Measurements from ENCODE around the gene TBC1D4.

The TBC1D4 gene

DNA sequence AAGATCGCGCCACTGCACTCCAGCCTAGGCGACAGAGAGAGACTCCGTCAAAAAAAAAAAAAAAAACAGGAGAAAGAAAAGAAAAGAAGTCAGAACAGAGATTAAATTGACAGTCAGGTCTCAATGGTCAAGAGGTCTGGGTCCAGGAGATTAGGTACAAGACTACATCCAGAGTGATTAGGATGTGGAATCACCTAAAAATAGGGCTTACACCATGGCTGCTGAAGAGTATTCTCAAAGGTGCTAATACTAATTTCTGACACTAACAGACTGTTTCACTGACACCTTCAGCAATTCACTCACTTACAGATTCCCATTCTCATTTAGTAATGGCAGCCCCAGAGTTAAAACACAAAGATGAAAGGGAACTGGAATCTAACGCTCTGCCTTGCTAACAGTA is 91.7 kb downstream of the TBC1D4 start:
- DNase-seq (ENCODE audit: low spot score) = no peak

DNA sequence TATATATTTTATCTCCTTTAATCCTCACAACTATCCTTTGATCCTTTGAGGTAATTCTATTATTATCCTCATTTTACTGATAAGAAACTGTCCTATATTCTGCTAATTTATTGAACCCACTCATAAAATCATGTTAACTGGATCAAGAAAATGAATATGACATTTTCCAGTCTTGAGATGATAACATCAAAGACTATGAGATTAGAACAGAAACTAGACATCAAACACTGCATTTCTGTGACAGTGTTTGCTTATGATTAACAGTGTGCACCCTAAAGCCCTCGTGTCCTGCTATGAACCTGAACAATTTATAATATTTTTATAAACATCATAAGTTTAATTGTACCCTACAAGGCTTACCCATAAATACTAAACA is 96.3 kb downstream of the TBC1D4 start:
- DNase-seq (ENCODE audit: low spot score) = no peak

DNA sequence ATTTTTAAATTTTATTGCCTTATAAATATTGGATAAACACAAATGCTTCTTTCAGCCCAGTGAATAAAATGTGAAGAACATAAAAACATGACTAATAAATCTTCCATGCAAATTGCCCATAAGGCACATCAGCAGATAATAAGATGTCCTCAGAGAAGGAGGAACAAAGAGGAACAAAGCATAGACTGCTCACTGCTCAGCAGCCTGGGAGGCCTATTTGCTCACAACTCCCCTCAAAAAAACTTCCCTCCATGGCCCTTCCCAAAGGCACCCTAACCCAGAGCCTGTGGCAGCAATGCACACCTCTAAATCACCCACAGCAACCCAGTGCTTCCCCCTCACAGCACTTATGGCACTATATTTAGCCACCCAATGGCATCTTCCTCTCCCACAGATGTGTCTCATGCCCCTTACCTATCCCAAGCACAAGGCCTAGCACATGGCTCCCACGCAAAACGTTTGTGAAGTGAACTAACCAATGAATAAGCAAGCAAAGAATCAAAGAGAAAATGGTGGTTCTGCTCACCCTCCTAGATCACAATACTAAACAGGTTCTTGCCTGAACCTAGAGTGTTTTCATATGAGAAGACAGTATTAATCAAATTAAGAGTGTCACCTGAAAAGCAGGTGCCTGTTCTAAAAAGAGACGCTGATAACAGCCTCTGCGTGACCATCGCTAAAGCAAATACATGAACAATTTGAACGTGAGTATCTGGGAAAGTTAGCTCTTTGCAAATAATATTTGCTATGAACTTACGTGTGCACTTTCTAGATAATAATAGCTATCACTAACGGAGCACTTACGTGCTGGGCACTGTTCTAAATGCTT is 96.9 kb downstream of the TBC1D4 start:
- DNase-seq (ENCODE audit: low spot score) = no peak

DNA sequence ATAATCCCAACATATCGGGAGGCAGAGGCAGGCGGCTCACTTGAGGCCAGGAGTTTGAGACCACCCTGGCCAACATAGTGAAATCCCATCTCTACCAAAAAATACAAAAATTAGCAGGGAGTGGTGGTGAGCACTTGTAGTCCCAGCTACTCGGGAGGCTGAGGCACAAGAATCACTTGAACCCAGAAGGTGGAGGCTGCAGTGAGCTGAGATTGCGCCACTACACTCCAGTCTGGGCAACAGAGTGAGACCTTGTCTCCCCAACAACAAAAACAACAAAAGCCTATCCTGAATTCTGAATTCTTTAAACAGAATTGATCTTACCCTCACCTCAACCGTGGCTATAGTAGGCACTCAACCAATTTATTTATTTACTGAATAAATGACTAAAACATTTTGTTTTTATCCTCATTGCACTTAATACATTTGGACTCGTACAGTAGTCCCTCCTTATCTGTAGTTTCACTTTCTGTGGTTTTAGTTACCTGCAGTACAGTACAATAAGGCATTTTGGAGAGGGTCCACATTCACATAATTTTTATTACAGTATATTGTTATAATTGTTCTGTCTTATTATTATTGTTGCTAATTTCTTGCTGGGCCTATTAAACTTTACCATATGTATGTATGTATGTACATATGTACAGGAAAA is 98.8 kb downstream of the TBC1D4 start:
- DNase-seq (ENCODE audit: low spot score) = no peak

DNA sequence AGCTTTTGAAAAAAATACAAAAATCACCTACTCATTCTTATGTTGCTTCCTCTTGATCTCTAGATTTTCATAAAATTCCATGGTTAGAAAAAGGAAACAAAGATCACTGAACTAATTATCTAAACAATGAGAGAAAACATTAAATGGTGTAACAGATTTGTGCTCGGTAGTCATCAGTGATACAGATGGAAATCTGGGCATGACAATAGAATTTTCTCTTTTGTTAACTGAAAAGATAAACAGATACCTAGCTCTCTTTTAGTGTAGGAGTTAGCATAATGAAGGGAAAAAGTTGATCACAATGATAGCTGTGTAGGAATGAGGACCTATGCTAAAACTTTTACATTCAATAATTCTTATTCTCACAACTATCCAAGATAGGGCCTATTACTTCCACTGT is 103.7 kb downstream of the TBC1D4 start:
- no peak for DNase-seq (ENCODE audit: low spot score)

DNA sequence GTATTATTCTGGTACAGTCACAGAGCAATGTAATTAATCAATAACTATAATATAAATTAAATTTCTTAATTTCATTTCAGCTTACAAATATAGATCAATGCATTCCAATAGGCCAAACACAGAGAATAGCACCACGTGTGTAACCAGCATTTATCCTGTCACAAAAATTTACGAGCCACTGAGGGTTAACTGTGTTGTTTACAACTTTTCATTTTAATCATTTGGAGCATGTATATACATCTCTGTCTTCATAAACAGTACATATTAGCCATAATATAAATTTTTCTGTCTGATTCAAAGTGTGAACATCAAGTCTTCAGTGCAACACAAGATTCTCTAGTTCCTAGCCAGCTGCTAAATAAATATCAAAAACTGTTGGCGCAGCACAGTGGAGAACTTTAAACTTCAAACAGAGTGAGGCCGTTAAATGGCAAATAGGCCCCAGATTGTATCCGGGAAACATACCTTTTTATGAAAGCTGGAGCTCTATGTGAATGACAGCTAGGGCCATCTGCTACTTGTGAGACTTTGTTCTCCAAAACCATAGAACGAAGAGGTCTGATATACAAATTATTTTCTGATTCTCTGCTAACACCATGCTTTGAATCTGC is 105.1 kb downstream of the TBC1D4 start:
- DNase-seq (ENCODE audit: low spot score) = no peak

DNA sequence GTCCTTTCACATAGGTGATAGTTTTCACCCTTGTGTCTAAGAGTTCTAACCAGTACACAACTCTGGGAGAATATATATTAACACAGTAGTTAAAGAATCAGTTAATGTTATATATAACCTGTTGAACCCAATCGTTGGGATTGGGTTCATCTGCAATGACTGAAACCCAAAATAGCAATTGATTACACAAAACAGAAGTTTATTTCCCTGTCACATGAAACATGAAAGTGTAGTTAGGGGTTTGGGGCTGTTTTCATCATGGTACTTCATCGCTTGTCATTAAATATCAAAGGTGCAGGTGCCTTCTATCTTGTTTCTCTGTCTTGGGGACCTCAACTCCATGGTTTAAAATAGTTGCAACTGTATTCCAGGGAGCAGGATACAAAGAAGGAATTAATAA is 106.6 kb downstream of the TBC1D4 start:
- DNase-seq (ENCODE audit: low spot score) = no peak

DNA sequence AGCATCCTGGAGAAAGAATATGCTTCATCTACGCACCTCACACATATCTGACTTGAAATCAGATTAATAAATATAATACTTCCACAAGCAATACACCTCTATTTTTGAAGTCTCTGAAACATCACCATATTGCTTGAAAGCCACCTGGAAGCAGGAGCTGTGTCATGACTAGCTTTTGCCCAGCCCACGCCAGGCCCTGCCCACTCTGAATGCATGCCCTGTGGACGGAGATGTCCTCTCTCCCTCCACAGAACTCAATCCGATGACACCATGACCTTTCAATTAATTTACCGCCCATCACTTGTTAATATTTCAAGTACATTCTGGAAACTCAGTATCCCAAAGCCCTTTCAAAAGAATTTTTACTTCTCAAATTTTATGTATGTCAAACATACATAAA is 108.0 kb downstream of the TBC1D4 start:
- no peak for DNase-seq (ENCODE audit: low spot score)

DNA sequence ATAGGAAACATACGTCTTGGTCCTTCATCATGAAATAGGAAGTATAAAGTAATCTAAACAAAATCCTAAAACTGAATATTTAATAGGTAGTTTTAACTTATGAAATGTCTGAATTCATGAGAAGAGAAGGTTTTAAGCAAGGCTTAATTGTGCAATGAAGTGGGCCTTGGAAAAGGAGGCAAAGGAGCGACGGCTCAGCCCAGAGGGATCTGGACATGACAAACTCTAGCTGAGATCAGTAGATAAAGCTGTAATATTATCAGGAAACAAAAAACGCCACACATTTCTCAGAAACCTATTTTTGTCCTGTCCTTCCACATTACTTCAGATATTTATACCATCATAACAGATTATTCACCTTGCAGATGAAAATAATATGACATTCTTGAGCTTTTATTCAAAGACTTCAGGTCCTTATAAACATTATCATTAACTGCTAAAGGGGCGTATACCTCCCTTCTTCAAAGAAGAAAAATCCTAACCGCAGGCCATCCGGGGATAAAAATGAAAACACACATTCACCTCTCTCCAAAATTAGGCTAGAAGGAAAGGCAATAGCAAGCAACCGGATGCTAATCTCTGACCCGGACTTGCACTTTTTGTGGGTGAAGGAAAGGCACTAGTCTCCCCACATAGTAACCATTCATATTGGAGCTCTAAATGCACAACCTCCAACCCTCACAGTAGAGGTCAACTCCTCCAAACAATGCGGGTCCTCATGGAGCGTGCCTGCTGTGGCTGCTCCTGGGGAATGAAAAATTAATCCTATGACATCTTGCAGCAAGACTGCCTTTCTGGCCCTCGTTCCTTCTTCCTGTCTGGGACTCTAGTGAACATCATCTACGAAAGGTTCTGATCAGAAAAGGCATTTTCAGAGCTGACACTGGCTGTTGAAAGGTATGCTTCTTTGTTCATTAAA is 108.8 kb downstream of the TBC1D4 start:
- DNase-seq (ENCODE audit: low spot score) = no peak

DNA sequence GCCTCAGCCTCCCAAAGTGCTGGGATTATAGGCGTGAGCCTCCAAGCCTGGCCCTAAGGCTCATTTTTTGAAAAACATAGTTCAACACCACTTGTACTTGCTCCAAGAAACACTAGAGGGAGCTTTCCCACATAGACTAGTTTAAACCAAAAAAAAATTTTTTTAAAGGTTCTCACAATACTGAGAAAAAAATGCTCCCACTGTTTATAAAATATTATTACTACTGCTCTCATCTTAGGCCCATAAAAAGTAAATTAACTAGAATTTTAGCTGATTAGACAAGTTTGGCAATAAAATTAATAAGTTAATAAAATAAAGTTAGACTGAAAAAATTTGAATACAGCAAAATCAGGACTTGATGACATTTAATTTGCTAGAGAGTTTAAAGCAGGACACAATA is 109.5 kb downstream of the TBC1D4 start:
- DNase-seq (ENCODE audit: low spot score) = peak; percentile 16

DNA sequence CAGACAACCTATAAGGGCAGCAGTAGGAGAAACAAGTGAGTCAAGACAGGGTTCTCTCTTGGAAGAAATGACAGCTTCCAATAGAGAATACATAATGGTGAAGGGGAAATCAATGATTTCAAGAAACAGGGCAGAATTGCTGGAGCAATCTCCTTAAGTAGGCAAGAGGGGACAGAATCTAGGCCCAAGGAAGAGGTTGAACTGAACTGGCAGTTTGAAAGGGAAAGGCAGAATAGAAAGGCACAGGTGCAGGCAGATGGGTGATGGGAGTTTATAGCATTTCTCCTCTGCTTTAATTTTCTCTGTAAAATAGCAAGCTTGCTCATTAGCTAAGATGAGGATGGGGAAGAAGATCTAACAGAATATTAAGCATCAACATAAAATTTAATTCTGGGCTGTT is 110.8 kb downstream of the TBC1D4 start:
- no peak for DNase-seq (ENCODE audit: low spot score)

DNA sequence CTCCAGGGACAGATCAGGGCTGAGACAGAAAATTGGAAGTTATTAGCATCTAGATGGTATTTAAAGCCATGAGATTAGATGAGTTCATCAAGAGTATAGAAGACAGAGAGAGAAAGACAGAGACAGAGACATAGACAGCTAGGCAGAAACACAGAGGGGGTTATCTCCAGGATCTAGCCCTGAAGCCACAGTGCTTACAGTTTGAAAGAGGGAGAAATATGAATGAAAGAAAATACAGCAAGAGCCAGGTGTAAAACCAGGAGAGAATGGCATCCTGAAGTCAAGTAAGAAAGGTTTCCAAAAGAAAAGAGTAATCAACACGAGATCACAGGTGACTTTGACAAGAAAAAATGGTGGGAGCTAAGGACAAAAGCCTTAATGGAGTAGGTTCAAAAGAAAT is 111.2 kb downstream of the TBC1D4 start:
- DNase-seq (ENCODE audit: low spot score) = no peak

DNA sequence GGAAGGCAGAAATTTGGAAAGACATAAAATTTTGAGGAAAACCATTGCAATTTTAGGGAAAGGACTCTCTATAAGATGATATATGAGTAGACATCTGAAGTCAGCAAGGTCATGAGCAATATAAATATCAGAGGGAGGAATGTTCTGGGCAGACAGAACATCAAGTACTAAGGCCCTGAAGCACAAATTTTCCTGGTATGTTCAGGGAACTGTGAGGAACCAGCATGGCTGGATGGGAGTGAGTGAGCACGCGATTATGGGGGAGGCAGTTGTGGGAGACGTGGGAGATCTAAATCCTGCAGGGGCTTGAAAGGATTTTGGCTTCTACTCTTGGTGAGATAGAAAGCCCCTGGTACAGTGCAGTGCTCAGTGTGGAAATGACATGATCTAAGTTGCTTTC is 112.0 kb downstream of the TBC1D4 start:
- no peak for DNase-seq (ENCODE audit: low spot score)

DNA sequence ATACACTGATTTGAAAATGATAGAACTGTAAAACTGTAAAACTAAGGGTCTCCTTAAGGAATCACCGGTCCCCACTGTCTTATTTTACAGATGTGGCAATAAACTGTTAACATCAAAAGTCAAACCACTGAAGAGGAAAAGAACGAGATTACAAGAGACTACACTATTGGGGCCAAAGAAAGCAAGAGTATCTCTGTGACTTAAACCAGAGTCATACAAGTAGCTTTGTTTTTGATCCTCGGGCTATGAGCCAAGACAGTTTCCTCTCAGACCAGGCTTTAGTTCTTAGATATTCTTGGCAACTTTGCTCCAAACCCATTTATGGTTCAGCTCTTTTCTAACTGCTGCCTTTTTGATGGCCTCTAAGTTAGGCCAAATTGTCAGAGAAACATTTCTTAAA is 113.8 kb downstream of the TBC1D4 start:
- no peak for DNase-seq (ENCODE audit: low spot score)

DNA sequence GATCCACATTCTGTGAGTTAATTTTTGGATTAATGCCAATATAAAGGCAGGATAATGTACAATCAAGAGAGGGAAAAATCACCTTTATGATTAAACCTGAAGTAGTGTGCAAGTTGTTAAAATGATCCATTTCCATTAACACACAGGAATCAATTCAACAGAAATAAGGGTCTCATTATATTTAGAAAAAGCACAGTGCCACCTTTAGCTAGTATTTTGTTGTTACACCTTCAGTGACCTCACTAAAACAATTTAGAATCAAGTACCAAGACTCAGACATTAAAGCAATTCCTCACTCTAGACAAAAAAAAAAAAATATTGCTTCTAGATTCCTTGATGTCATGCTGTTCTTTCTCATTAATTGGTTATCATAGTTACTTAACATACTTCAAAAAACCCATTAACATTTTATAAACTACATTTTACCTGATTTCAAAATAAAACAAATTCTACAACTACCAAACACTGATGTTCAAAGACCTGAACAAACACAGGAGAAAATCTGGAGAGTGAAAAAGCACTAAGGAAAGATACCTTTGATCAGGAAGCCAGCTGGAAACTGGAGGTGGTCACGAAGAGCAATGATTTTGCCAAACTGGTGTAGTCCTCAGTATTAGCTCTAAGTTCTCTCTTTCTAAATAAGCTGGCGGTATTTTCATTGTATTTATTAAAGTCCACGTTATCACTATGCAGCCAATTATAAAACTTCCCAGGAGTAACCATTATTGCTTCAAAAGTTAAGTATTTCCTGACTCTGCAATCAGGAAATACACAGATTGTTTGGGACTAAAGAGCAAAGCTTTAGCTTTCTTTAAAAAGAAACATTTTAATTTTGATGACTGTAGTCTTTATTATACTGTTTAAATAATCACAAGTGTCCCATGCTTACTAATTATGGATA is 115.3 kb downstream of the TBC1D4 start:
- DNase-seq (ENCODE audit: low spot score) = no peak

DNA sequence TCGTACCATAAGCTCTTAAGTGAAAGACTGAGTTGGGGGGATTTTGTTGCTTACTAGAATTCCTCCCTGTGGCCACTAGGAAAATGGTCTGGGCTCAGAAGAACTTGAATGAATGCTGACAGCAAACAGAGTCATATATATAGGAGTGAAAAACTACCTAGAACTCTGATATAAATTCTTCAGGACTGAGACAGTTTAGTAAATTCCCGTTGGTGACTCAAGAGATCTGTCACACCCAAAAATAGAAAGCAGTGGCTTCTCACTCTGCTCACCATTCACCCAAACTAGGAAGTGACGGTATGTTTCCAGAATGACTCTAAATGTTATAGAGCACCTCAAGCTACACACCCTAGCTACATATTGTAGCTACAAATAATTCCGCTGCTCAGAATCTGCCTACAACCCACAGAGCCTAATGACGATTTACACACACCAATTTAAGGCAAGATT is 116.2 kb downstream of the TBC1D4 start:
- no peak for DNase-seq (ENCODE audit: low spot score)

DNA sequence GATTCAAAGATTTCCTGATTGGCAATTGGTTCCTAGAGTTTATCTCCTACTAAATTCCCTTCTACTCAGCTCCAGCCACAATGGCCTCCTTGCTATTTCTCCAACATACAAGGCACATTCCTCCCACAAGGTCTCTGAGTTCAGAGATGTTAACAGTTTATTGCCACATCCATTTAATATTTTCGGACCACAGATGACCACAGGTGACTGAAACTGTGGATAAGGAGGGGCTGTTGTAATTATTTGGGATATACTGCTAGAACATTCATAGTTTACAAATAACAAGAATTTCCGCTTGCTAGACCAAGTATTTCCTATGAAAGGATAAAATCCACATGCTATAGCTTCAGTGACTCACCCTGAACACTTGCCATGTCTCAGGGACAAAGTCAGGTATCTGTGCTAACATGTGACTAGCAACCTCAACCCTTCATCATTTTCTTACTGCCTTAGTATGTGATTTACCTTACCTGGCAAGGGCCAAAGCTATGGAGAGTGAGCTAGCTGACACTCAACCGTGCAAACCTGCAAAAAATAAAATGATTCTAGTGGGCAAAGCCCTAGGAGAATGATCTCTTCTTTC is 117.7 kb downstream of the TBC1D4 start:
- DNase-seq (ENCODE audit: low spot score) = no peak

DNA sequence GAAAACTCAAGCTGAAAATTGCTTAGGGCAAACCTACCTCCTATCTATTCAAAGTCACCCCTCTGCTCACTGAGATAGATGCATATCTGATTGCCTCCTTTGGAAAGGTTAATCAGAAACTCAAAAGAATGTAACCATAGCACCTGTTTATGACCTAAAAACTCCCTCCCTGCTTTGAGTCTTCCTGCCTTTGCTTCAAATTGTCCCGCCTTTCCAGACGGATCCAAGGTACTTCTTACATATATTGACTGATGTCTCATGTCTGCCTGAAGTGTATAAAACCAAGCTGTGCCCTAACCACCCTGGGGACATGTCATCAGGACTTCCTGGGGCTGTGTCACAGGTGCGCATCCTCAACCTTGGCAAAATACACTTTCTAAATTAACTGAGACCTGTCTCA is 118.6 kb downstream of the TBC1D4 start:
- no peak for DNase-seq (ENCODE audit: low spot score)

DNA sequence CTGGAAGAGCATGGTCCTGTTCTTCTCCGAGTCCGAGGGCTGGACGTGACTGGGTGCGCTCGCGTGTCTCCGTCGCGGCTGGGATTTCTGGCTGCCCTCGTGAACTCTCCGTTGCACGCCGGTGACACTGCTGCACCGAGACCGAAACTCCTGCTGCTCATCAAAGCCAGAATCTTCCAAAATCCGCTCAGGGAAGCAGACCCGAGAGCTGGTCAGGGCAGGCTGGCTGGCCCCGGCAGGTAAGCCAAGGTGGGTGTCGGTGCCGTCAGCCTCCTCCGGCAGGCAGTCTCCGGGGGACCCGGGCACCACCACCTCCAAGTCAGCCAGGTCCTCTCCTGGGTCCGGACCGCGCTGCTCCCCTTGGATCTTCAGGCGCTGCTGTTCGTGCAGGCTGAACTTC is 119.9 kb downstream of the TBC1D4 start:
- DNase-seq (ENCODE audit: low spot score) = no peak

DNA sequence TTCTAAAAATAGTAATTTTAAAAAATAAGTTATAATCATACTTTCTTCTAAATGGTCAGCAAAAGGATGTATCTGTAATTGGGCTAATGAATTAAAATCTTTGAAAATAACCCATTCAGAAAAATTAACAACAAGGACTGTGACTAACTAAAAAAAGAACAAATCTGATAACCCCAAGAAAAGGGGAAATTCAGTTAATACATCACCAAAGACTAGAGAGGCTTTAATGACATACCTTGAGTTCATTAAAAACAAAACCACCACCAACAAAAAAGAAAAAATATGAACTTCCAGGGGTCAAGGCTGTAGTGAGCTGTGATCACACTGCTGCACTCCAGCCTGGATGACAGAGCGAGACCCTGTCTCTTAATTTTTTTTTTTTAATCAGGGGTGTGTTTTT is 121.8 kb downstream of the TBC1D4 start:
- no peak for DNase-seq (ENCODE audit: low spot score)

DNA sequence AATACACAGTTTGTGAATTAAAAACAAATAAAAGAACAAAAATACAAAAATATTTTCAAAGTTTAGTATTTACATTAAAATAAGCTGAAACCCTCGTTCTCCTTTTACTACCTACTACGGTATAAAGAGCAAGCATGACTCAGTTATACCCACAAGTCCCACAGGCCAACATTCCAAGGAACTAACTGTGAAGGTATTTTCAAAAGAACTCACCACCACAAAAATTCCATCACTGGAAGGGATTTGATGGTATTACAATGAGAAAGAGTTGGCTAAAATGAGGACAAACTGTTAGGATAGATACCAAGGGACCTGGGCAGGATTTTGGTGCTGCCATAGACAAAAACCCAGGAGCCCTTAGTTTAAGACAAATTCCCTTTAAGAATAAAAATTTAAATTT is 122.7 kb downstream of the TBC1D4 start:
- DNase-seq (ENCODE audit: low spot score) = no peak
